T-helper 2 cell treated with Interferon-gamma antibody and Interleukin-4, amounts not matched to agents 5 μg/mL and 100 μg/mL, for 36 hours (primary cell): Measurements from ENCODE around the gene TRIP4.

Experiments used
- DNase-seq: peaks from one replicate; pipeline ENCODE4 v3.0.0; 2021; ENCODE audit warnings: low spot score
- H3K27ac Mint-ChIP-seq: one replicate; pipeline ENCODE4 v1.8.0; 2021; ENCODE audit warnings: mild to moderate bottlenecking, mixed read lengths
- H3K27me3 Mint-ChIP-seq: one replicate; pipeline ENCODE4 v1.8.0; 2021; ENCODE audit warnings: low read depth, mixed read lengths
- H3K36me3 Mint-ChIP-seq: one replicate; pipeline ENCODE4 v1.8.0; 2021; ENCODE audit warnings: low read depth, mixed read lengths
- H3K4me1 Mint-ChIP-seq: one replicate; pipeline ENCODE4 v1.8.0; 2021; ENCODE audit warnings: low read depth, mixed read lengths
- H3K4me3 Mint-ChIP-seq: one replicate; pipeline ENCODE4 v1.8.0; 2022; ENCODE audit warnings: mild to moderate bottlenecking, moderate library complexity, mixed read lengths
- H3K9me3 Mint-ChIP-seq: one replicate; pipeline ENCODE4 v1.8.0; 2021; ENCODE audit warnings: mixed read lengths

Gene TRIP4

DNA sequence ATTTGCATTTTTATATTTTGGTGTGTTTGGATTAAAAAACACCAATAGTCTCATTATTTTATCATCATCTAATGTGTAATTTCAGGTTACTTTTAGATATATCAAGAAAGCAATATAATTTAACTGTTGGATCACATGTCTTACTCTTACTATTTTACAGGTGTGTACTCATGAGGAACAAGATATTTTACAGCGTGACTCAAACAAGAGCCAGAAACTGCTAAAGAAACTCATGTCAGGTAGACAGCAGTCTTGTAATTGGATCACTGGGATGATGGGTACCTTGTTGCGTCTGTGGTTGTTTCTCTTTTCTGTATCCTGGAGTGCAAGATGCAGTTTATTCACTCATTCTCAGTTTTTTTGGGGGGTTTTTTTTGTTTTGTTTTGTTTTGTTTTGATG, 12.9 kb downstream of the TRIP4 start:
- Mint-ChIP-seq H3K9me3 (no peaks in the 10 kb centered on the region), H3K27ac (no peak overlapping the region), H3K27me3 (no peaks in the 10 kb centered on the region), H3K4me1 (no peaks in the 10 kb centered on the region), H3K4me3 (no peak overlapping the region), H3K36me3 (peaks cover 39% of the 10 kb centered on the region)
- DNase-seq = no peak

- H3K4me3 Mint-ChIP-seq = no peak overlapping the region
- no peak for DNase-seq
- H3K27me3 Mint-ChIP-seq = no peaks in the 10 kb centered on the region
- H3K9me3 Mint-ChIP-seq = no peaks in the 10 kb centered on the region
- H3K36me3 Mint-ChIP-seq = peaks cover 47% of the 10 kb centered on the region
- H3K4me1 Mint-ChIP-seq = peaks cover 2% of the 10 kb centered on the region
- H3K27ac Mint-ChIP-seq = no peak overlapping the region
Measured at GRCh38 chr15:64412216-64412615, 24.6 kb downstream of the TRIP4 start.

- H3K36me3 Mint-ChIP-seq = peaks cover 34% of the 10 kb centered on the region
- H3K27ac Mint-ChIP-seq = no peak overlapping the region
- no peaks in the 10 kb centered on the region for H3K27me3 Mint-ChIP-seq
- H3K9me3 Mint-ChIP-seq = no peaks in the 10 kb centered on the region
- no peak overlapping the region for H3K4me3 Mint-ChIP-seq
- DNase-seq = no peak
- H3K4me1 Mint-ChIP-seq = peaks cover 11% of the 10 kb centered on the region
Measured at GRCh38 chr15:64422697-64423096, 35.1 kb downstream of the TRIP4 start.

GRCh38 chr15:64423970-64424369, 36.3 kb downstream of the TRIP4 start:
- Mint-ChIP-seq H3K27me3 (no peaks in the 10 kb centered on the region), H3K4me3 (no peak overlapping the region), H3K9me3 (no peaks in the 10 kb centered on the region), H3K4me1 (peaks cover 18% of the 10 kb centered on the region), H3K27ac (no peak overlapping the region), H3K36me3 (peaks cover 29% of the 10 kb centered on the region)
- DNase-seq = no peak

- Mint-ChIP-seq H3K4me3 (no peak overlapping the region), H3K9me3 (no peaks in the 10 kb centered on the region), H3K27ac (no peak overlapping the region), H3K27me3 (no peaks in the 10 kb centered on the region), H3K4me1 (peaks cover 28% of the 10 kb centered on the region), H3K36me3 (peaks cover 31% of the 10 kb centered on the region)
- no peak for DNase-seq
Measured at GRCh38 chr15:64425221-64425620, 37.6 kb downstream of the TRIP4 start.

- Mint-ChIP-seq H3K9me3 (no peaks in the 10 kb centered on the region), H3K36me3 (peaks cover 34% of the 10 kb centered on the region), H3K4me1 (peaks cover 38% of the 10 kb centered on the region), H3K27ac (peak overlapping the region; percentile 63), H3K4me3 (no peak overlapping the region), H3K27me3 (no peaks in the 10 kb centered on the region)
- DNase-seq = no peak
Measured at GRCh38 chr15:64426845-64427465, 39.3 kb downstream of the TRIP4 start.

DNA sequence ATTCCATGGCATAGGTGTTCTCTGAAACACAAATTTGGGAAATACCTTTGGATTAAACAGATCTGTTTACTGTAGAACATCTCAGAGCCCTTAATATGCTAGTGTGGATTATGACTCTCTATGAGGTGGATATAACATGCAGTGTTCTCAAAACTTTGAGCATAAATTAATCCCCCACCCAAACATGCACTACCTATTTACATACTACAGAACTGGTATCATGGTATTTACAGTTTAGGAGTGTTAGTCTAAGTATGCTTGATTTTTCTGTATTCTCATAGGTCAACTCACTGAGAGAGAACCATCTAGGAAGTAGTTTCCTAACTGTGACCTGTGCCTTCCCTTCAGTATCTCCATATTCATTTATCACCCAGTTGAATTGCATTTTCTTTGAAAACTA, 41.8 kb downstream of the TRIP4 start:
- no peaks in the 10 kb centered on the region for H3K9me3 Mint-ChIP-seq
- H3K36me3 Mint-ChIP-seq = peaks cover 30% of the 10 kb centered on the region
- peak overlapping the region; percentile 82 for H3K4me3 Mint-ChIP-seq
- no peaks in the 10 kb centered on the region for H3K27me3 Mint-ChIP-seq
- no peak for DNase-seq
- peaks cover 39% of the 10 kb centered on the region for H3K4me1 Mint-ChIP-seq
- H3K27ac Mint-ChIP-seq = peak overlapping the region; percentile 86

GRCh38 chr15:64430000-64430735, 42.5 kb downstream of the TRIP4 start:
- DNase-seq = peak; percentile 51
- Mint-ChIP-seq H3K4me3 (peak overlapping the region; percentile 82), H3K4me1 (peaks cover 40% of the 10 kb centered on the region), H3K36me3 (peaks cover 26% of the 10 kb centered on the region), H3K9me3 (no peaks in the 10 kb centered on the region), H3K27ac (peak overlapping the region; percentile 86), H3K27me3 (no peaks in the 10 kb centered on the region)

DNA sequence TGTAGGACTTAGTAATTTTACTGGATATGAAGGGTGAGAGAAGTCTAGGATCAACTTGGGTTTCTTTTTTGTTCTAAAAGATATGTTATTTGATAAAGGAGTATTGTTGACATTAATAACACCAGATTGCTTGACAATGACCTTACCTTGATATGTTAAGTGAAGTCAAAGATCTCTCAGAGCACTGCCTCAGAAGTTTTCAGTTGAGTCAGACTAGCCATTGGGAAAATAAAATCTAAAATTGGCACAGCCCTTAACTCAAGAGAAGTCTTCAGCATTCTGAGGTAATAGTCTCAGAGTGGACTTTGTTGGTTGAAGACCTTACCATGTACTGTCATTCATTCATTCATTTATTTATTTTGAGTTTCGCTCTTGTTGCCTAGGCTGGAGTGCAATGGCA, 50.3 kb downstream of the TRIP4 start:
- H3K4me3 Mint-ChIP-seq = peak overlapping the region; percentile 21
- peak overlapping the region; percentile 9 for H3K27ac Mint-ChIP-seq
- peaks cover 31% of the 10 kb centered on the region for H3K4me1 Mint-ChIP-seq

GRCh38 chr15:64438653-64439447, 51.2 kb downstream of the TRIP4 start:
- DNase-seq = no peak
- peaks cover 40% of the 10 kb centered on the region for H3K4me1 Mint-ChIP-seq
- H3K36me3 Mint-ChIP-seq = peaks cover 21% of the 10 kb centered on the region
- H3K27me3 Mint-ChIP-seq = no peaks in the 10 kb centered on the region
- H3K27ac Mint-ChIP-seq = peak overlapping the region; percentile 71
- H3K4me3 Mint-ChIP-seq = peak overlapping the region; percentile 21
- no peaks in the 10 kb centered on the region for H3K9me3 Mint-ChIP-seq

More for the DNA sequence above, 50.3 kb downstream of the TRIP4 start:
- Mint-ChIP-seq H3K9me3 (no peaks in the 10 kb centered on the region), H3K36me3 (peaks cover 25% of the 10 kb centered on the region), H3K27me3 (no peaks in the 10 kb centered on the region)
- no peak for DNase-seq

- Mint-ChIP-seq H3K27ac (peak overlapping the region; percentile 48), H3K27me3 (no peaks in the 10 kb centered on the region), H3K9me3 (no peaks in the 10 kb centered on the region), H3K36me3 (peaks cover 28% of the 10 kb centered on the region), H3K4me1 (peaks cover 49% of the 10 kb centered on the region), H3K4me3 (no peak overlapping the region)
- DNase-seq = no peak
Measured at GRCh38 chr15:64441852-64442251, 54.2 kb downstream of the TRIP4 start.

DNA sequence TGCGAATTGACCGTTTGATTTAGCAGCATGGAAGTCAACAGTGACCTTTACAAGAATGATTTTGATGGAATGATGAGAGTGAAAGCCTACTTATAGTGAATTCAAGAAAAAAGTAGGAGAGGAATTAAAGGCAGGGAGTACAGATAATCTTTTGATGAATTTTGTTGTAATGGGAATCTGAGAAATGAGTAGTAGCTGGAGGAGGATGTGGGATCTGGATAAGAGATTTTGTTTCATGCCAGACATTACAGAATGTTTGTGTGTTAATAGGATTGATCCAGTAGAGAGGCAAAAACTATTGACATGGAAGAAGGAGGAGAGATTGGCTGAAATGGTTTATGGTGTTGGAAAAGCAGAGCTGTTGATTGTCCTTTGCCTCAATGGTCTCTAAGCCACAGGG, 55.4 kb downstream of the TRIP4 start:
- Mint-ChIP-seq H3K9me3 (no peaks in the 10 kb centered on the region), H3K36me3 (peaks cover 35% of the 10 kb centered on the region), H3K27me3 (no peaks in the 10 kb centered on the region), H3K4me1 (peaks cover 50% of the 10 kb centered on the region), H3K27ac (peak overlapping the region; percentile 60), H3K4me3 (peak overlapping the region; percentile 74)
- no peak for DNase-seq

GRCh38 chr15:64443747-64444621, 56.3 kb downstream of the TRIP4 start:
- Mint-ChIP-seq H3K4me3 (peak overlapping the region; percentile 74), H3K27ac (peak overlapping the region; percentile 86), H3K36me3 (peaks cover 30% of the 10 kb centered on the region), H3K9me3 (no peaks in the 10 kb centered on the region), H3K4me1 (peaks cover 48% of the 10 kb centered on the region), H3K27me3 (no peaks in the 10 kb centered on the region)
- DNase-seq = no peak
